IMR-90 (cell line): ENCODE results near the gene NXN. TPM values are rescaled to one million over a fixed set of nuclear protein-coding genes. Genes with fewer than 3 reads are reported as not detected.

ENCODE experiments used
- ATAC-seq: fragments of 200-7000 bp; cut with Tn5 transposase; 2 replicates; pipeline ENCODE4 v1.9.1; 2020; ENCODE audit warnings: low read depth, mild to moderate bottlenecking, moderate library complexity
- BruUV-seq: library from RNA; stranded (reverse); fragments of 400-500 nt; replicated peaks from 2 replicates; lab custom pipeline; 2021; lab: Mats Ljungman, UMichigan
- CTCF ChIA-PET: fragments of 300-600 bp; formaldehyde crosslinking; extraction: SDS; loops from one replicate; lab custom pipeline; 2021; ENCODE audit warnings: antibody characterized with exemption; lab: Yijun Ruan, JAX
- POLR2A ChIA-PET: fragments of 300-600 bp; sonication (Branson Sonifier 250); formaldehyde crosslinking; loops from one replicate; lab custom pipeline; 2022; ENCODE audit warnings: antibody characterized with exemption; ENCODE audit not compliant: unreplicated experiment; lab: Charles Lee
- DNase-seq: peaks from one replicate; pipeline ENCODE4 v3.0.0; 2013
- H2AFZ ChIP-seq: replicated peaks from 2 replicates; pipeline ENCODE3; 2013; ENCODE audit warnings: low read length, mild to moderate bottlenecking; ENCODE audit not compliant: poor library complexity
- H2AK5ac ChIP-seq: 2 replicates; pipeline ENCODE4 v1.6.1; 2013; ENCODE audit warnings: low read depth, low read length, inconsistent platforms
- H2AK9ac ChIP-seq: replicated peaks from 2 replicates; pipeline ENCODE3; 2013; ENCODE audit warnings: mild to moderate bottlenecking, low read depth, low read length, moderate library complexity; ENCODE audit not compliant: poor library complexity
- H2BK120ac ChIP-seq: 2 replicates; pipeline ENCODE4 v1.6.1; 2013; ENCODE audit warnings: low read depth, low read length, inconsistent platforms
- H2BK15ac ChIP-seq: 3 replicates; pipeline ENCODE4 v1.6.1; 2013; ENCODE audit warnings: low read depth, low read length, inconsistent platforms
- H2BK20ac ChIP-seq: 2 replicates; pipeline ENCODE4 v1.6.1; 2013; ENCODE audit warnings: low read depth, mild to moderate bottlenecking, inconsistent platforms, low read length, moderate library complexity
- H2BK5ac ChIP-seq: 2 replicates; pipeline ENCODE4 v1.6.1; 2013; ENCODE audit warnings: mild to moderate bottlenecking, low read depth, low read length, inconsistent platforms; ENCODE audit not compliant: poor library complexity, severe bottlenecking
- H3K14ac ChIP-seq: replicated peaks from 2 replicates; pipeline ENCODE4 v1.6.1; 2013; ENCODE audit warnings: low read depth, low read length, inconsistent platforms
- H3K18ac ChIP-seq: 2 replicates; pipeline ENCODE4 v1.6.1; 2013; ENCODE audit warnings: low read depth, low read length, control low read depth
- H3K23ac ChIP-seq: 2 replicates; pipeline ENCODE4 v1.6.1; 2013; ENCODE audit warnings: low read depth, low read length, inconsistent platforms
- H3K27ac ChIP-seq: 2 replicates; pipeline ENCODE4 v1.5.1; 2013; ENCODE audit warnings: mild to moderate bottlenecking, control low read depth, low read length; ENCODE audit not compliant: insufficient read depth
- H3K27me3 ChIP-seq: 2 replicates; pipeline ENCODE4 v1.6.1; 2013; ENCODE audit warnings: low read length; ENCODE audit not compliant: control insufficient read depth, insufficient read depth
- H3K36me3 ChIP-seq: 2 replicates; pipeline ENCODE4 v1.6.1; 2013; ENCODE audit warnings: low read length, mixed read lengths; ENCODE audit not compliant: control insufficient read depth, insufficient read depth
- H3K4ac ChIP-seq: 2 replicates; pipeline ENCODE4 v1.6.1; 2013; ENCODE audit warnings: low read depth, low read length, inconsistent platforms
- H3K4me1 ChIP-seq: 2 replicates; pipeline ENCODE4 v1.6.1; 2013; ENCODE audit warnings: low read length, mixed read lengths; ENCODE audit not compliant: control insufficient read depth, insufficient read depth
- H3K4me2 ChIP-seq: 2 replicates; pipeline ENCODE4 v1.6.1; 2013; ENCODE audit warnings: low read depth, mild to moderate bottlenecking, control low read depth, low read length, moderate library complexity
- H3K4me3 ChIP-seq: 2 replicates; pipeline ENCODE4 v1.5.1; 2013; ENCODE audit warnings: low read depth, mild to moderate bottlenecking, control low read depth, low read length, moderate library complexity; ENCODE audit not compliant: insufficient read depth
- H3K56ac ChIP-seq: 2 replicates; pipeline ENCODE4 v1.6.1; 2013; ENCODE audit warnings: low read length, inconsistent platforms; ENCODE audit not compliant: insufficient read depth; ENCODE audit errors: extremely low read depth
- H3K79me1 ChIP-seq, 2 experiments: 2 replicates each; pipeline ENCODE4 v1.6.1; 2013; ENCODE audit warnings: low read length in 2 of 2, inconsistent platforms in 1 of 2, low read depth in 1 of 2
- H3K9ac ChIP-seq: 2 replicates; pipeline ENCODE4 v1.6.1; 2013; ENCODE audit warnings: low read depth, low read length, control low read depth
- H3K9me1 ChIP-seq: 2 replicates; pipeline ENCODE4 v1.6.1; 2013; ENCODE audit warnings: low read length, inconsistent platforms; ENCODE audit not compliant: insufficient read depth
- H3K9me3 ChIP-seq: 2 replicates; pipeline ENCODE4 v1.6.1; 2013; ENCODE audit warnings: low read length; ENCODE audit not compliant: control insufficient read depth, insufficient read depth
- H4K20me1 ChIP-seq: 2 replicates; pipeline ENCODE4 v1.6.1; 2013; ENCODE audit warnings: low read length, inconsistent platforms; ENCODE audit not compliant: insufficient read depth
- H4K5ac ChIP-seq: 2 replicates; pipeline ENCODE4 v1.6.1; 2013; ENCODE audit warnings: mild to moderate bottlenecking, low read depth, low read length, control low read depth
- H4K8ac ChIP-seq, 2 experiments: 2 replicates each; pipeline ENCODE4 v1.6.1; 2013; ENCODE audit warnings: low read depth in 2 of 2, low read length in 2 of 2, control low read depth in 1 of 2, inconsistent platforms in 1 of 2
- H4K91ac ChIP-seq: 2 replicates; pipeline ENCODE4 v1.6.1; 2013; ENCODE audit warnings: low read depth, low read length, inconsistent platforms; ENCODE audit not compliant: insufficient read depth
- BHLHE40 ChIP-seq: fragments of 150-350 bp; IDR thresholded peaks from 2 replicates; pipeline ENCODE4 v1.6.1; 2016; ENCODE audit warnings: mild to moderate bottlenecking, low read depth, low read length
- CHD1 ChIP-seq: IDR thresholded peaks from 2 replicates; pipeline ENCODE4 v1.6.1; 2012; ENCODE audit warnings: low read depth, low read length, improper control_type of control experiment
- MAZ ChIP-seq: IDR thresholded peaks from 2 replicates; pipeline ENCODE4 v1.6.1; 2012; ENCODE audit warnings: low read depth, mild to moderate bottlenecking, low read length, improper control_type of control experiment, moderate library complexity, borderline replicate concordance
- POLR2A ChIP-seq: IDR thresholded peaks from 2 replicates; pipeline ENCODE4 v1.6.1; 2012; ENCODE audit warnings: mild to moderate bottlenecking, low read depth, low read length
- RFX5 ChIP-seq: IDR thresholded peaks from 2 replicates; pipeline ENCODE4 v1.8.0; 2012; ENCODE audit warnings: low read depth, mild to moderate bottlenecking, low read length, moderate library complexity
- USF2 ChIP-seq: fragments of 150-350 bp; IDR thresholded peaks from 2 replicates; pipeline ENCODE4 v1.6.1; 2017; ENCODE audit warnings: mild to moderate bottlenecking, antibody characterized with exemption, low read length, low read depth
- WGBS, 2 experiments: methylation state at CpG; one replicate each; pipeline versions ENCODE4 v1.1.5 to v1.1.7; 2013; ENCODE audit warnings: missing lambda C conversion rate in 2 of 2; ENCODE audit not compliant: insufficient read length in 1 of 2; ENCODE audit errors: extremely low coverage in 2 of 2; 5-methylcytosine and 5-hydroxymethylcytosine counted together
- dilution Hi-C: fragments of 300-500 bp; cut with HindIII; formaldehyde crosslinking; loops from one replicate; pipeline ENCODE4 v1.14.3; 2018; ENCODE audit warnings: low sequenced_read_pairs; ENCODE audit not compliant: unreplicated experiment
- in situ Hi-C: fragments of 300-500 bp; cut with MboI; formaldehyde crosslinking; loops from 3 replicates; pipeline ENCODE4 v1.14.3; 2019; ENCODE audit warnings: low sequenced_read_pairs, inconsistent platforms, mixed read lengths
- intact Hi-C: fragments of 100-400 bp; cut with micrococcal nuclease; formaldehyde crosslinking; loops from 2 replicates; pipeline ENCODE4 v1.10.0; 2022
- polyA plus RNA-seq, 3 experiments: library from polyadenylated mRNA; depleted of rRNA; stranded (reverse); fragments of >200 nt; gene quantifications; 2 replicates each; pipeline ENCODE4 v1.2.3, GENCODE V29; 2012; ENCODE audit warnings: low replicate concordance in 1 of 3
- total RNA-seq: library from RNA; depleted of rRNA; stranded (reverse); fragments of >200 nt; gene quantifications from 2 replicates; pipeline ENCODE4 v1.2.3, GENCODE V29; 2012

NXN gene
- total and polyA plus RNA-seq, 2 of the 4 experiments (the other 2 are of a cell fraction): 52.5 to 116 TPM

GRCh38 chr17:788551-788950, 191.0 kb downstream of the NXN start:
- no peak overlapping the region for H3K4me3 ChIP-seq
- peak overlapping the region; percentile 64 for H2AFZ ChIP-seq
- no peaks in the 10 kb centered on the region for H3K9me3 ChIP-seq
- in situ Hi-C loops: loop anchor here (5.0 kb wide), 1 partner anchor 194 kb away; no protein-coding TSS in a partner anchor
- POLR2A ChIA-PET: no interaction called here
- TF ChIP-seq CHD1: no peak
- no peak for TF ChIP-seq POLR2A
- no peak for TF ChIP-seq USF2
- TF ChIP-seq RFX5: no peak
- TF ChIP-seq MAZ: no peak
- TF ChIP-seq BHLHE40: no peak
- no peak overlapping the region for H3K18ac ChIP-seq
- H4K91ac ChIP-seq: no peak overlapping the region
- H4K8ac ChIP-seq: 0 out of 4 replicates have a peak overlapping the region, but pooled peaks of 1 of the 2 experiments have one; percentile 19
- no peak overlapping the region for H2BK120ac ChIP-seq
- no peaks in the 10 kb centered on the region for H3K27me3 ChIP-seq
- H3K14ac ChIP-seq: no peak overlapping the region
- dilution Hi-C loops: loop anchor here (25.0 kb wide), 1 partner anchor 199 kb away; the partner anchor contains the start of genes NXN and TIMM22
- H3K4me1 ChIP-seq: peaks cover 5% of the 10 kb centered on the region; the same call in 1 of the 2 replicates
- no peak for ATAC-seq
- H2AK5ac ChIP-seq: no peak overlapping the region
- H3K56ac ChIP-seq: no peak overlapping the region
- H3K9ac ChIP-seq: no peak overlapping the region
- H2BK5ac ChIP-seq: no peak overlapping the region
- intact Hi-C loops: no loop called here
- H3K23ac ChIP-seq: no peak overlapping the region
- H3K4me2 ChIP-seq: no peak overlapping the region
- H3K36me3 ChIP-seq: peaks cover 30% of the 10 kb centered on the region
- CTCF ChIA-PET: interaction anchor here (0.6 to 1.1 kb wide), 2 partner anchors 33 to 173 kb away, joined by 3 read pairs; no protein-coding TSS in a partner anchor
- no peak overlapping the region for H4K5ac ChIP-seq
- no TSS peak for BruUV-seq
- 100% methylated on average over 3 of the region's 4 CpGs; no CpG with 5 or more reads in 1 of the 2 experiments for whole genome bisulfite sequencing, 2 experiments
- no peak for DNase-seq
- H3K9me1 ChIP-seq: peaks cover 7% of the 10 kb centered on the region; the same call in 1 of the 2 replicates
- H4K20me1 ChIP-seq: peaks cover 19% of the 10 kb centered on the region
- H3K27ac ChIP-seq: no peak overlapping the region
- H2BK20ac ChIP-seq: no peak overlapping the region
- no peak overlapping the region for H2BK15ac ChIP-seq
- H2AK9ac ChIP-seq: no peak overlapping the region
- H3K4ac ChIP-seq: no peak overlapping the region
- H3K79me1 ChIP-seq: peaks cover 25 to 53% of the 10 kb centered on the region in 2 experiments
